DMS79 treated with DMSO at 0.1 percent for 48 hours (cell line): ENCODE results near the gene FRY.
A peak's percentile ranks its signal among the peaks of the same experiment; 100 is the strongest.

Experiments used
- DNase-seq: peaks from one replicate; lab custom pipeline; 2025; lab: John Stamatoyannopoulos, UW

FRY gene

DNA sequence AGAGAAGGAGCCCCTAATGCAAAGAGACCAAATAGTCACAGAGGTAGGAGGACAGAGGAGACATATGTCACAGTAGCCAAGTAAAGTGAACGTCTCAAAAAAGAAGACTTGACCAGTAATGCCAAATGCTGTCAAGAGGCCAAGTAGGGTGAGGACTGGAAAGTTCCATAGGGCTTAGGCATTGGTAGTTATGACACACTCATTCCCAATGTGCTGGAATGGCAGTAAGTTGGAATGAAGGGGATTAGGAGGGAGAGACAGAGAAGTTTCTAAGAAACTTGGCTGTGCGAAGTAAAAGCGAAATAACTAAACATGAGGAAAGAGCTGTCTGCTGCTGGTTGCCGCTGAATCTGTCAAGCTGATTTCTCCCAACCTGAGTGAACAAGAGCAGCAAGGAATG, 14.9 kb upstream of the FRY start:
- DNase-seq = no peak

DNA sequence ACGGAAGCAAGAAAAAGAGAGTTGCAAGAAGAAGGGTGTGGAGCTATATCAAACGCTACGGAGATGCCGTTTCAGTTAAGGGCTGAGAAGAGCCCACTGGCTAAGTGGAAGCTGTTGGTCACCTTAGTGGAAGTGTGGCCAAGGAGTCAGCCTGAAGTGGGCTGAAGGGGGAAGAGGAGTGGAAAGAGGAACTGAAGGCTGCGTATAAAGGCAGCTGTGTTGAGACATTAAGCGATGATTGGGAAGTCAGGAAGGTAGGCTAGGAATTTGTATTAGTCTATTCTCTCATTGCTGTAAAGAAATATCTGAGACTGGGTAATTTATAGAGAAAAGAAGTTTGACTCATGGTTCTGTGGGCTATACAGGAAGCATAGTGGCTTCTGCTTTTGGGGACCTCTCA, 14.1 kb upstream of the FRY start:
- DNase-seq = no peak

DNA sequence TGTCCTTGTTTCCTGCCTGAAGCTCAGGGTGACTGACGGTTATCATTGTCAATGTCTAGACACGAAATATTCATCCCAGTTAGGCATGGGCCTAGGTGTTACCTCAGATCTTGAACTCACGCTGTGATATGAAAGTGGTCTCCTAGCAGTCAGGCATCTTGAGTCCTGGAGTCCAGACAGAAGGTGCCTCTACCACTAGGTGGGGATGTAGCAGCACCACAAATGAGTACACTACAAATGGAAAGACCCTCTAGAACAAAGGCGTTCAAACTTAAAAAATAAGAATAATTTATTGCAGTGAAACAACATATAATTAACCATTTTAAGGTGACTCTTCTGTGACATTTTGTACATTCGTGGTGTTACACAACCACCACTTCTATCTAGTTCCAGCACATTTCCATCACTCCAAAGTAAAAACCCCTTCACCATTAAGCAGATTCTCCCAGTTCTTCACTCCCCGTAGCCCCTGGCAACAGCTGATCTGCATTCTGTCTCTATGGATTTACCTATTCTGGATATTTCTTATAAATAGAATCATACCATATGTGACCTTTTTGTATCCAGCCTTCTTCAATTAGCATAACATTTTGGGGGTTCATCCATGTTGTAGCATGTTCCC, 11.9 kb upstream of the FRY start:
- no peak for DNase-seq

DNA sequence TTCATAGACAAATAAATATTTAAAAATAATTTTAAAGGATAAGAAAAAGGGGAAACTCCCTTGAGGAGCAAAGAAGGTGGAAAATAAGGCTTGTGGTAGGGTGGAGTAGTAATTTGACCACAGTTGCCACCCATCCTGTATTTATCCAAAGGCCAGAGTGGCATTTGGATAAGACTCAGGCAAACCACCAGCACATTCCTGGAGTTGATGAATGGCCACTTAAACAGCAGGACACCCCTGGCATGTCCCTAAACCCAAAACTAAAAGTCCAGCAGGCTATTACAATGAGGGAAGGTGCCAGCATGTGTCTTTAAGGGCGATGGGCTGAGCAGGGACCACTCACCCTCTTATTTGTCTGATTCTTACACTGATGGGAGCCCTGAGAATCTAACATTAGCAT, 9.8 kb upstream of the FRY start:
- no peak for DNase-seq

DNA sequence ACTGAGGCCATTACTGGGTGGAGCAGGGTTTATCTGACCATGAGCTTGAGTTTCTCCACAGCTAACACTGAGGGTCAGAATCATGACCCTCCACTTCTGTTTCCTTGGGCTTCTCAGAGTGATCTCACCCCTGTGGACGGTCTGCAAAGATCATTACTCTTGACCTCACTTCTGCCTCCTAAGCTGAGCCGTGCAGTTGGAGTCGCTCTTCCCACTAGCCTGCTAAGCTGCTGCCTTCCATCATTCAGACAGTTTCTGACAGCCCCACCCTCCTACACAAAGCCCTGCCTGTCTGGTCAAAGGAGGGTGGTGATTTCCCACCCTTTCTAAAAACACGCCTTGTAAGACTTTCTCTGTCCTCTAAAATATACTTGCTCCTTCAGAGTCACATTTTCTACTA, 9.3 kb upstream of the FRY start:
- DNase-seq = no peak

DNA sequence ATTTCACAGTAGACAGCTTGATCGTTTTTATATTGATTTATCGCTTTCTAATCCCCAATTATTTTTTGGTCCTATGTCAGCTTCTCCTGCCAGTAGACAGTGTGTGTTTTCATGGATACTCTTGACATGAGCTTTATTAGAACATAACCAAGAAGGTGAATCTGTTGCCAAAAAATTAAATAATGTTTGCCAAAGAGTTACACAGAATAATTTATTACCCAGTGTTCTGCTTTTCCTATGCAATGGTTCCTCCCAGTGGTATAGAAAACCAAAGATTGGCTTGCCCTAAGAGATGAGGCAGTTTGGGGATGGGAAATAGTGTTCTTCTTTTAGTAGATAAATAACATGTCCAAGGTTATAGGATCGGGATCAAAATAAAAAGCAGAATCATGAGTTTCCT, 8.5 kb upstream of the FRY start:
- DNase-seq = no peak

DNA sequence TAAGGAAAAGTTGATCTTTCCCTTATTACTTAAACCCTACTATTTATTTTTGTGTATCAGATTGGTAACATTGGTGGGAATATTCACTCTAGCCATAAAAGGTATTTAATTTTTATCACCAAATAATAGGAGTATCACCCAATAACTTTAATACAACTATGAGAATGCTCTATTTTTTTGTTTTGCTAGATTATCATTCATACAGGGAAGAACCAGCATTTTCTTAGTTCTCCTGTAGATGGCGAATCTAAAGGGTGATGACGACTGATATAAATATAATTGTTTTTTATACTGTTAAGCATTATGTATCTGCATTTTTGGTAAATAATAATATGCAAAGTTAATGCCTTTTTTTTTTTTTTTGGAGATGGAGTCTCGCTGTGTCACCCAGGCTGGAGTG, 7.9 kb upstream of the FRY start:
- no peak for DNase-seq

DNA sequence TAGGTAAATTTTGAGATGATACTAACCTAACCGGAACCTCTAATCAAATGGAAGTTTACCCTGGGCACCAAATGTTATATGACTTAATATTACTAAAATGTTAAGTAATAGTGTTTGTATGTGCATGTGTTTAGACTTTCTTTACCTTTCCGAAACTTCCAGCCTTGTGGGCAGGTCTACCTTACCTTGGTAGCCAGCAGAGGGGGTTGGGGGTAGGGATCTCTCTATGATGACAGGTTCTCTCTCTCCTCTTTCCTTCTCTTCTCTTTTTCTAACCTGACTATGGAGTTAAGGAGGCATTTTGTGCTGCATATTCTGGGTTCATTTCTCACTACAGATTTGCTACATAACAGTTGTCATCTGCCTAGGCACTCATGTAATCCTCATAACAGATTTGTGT, 6.8 kb upstream of the FRY start:
- no peak for DNase-seq

DNA sequence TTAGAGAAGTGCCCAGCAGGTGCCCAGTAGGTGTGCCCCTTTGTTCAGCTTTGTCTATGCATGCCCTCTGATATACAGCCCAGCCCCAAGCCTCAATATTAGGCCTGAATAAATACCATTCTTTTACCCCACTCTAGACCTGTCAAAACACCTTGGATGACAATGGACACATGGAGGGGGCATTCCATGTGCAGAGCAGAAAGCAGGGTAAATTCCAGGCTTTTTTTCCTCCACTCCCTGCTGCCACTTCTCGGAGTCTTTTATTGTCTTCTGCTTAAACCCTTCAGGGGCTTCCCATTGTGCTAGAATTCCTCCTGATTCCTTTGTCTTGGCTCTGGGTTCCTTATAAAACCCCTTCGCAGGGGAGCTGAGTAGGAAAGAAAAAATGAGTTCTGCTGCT, 5.8 kb upstream of the FRY start:
- DNase-seq = no peak

DNA sequence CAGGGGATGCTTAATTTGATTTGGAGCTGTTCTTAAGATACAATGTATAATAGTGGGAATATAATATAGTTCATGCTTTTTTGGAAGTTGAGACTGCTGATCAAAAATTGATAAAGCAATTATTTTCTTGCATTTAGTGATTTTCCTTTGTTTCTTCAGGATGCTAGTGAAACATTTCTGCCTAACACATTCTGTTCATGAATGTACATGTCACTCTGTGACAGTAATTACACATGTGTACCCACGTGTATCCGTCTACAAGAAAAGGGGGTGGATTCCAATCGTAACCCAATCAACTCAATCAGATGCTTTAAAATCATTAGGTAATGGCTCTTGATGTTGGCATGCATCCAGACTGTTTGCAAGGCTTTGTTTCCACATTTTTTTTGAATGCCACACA, 5.0 kb upstream of the FRY start:
- no peak for DNase-seq

DNA sequence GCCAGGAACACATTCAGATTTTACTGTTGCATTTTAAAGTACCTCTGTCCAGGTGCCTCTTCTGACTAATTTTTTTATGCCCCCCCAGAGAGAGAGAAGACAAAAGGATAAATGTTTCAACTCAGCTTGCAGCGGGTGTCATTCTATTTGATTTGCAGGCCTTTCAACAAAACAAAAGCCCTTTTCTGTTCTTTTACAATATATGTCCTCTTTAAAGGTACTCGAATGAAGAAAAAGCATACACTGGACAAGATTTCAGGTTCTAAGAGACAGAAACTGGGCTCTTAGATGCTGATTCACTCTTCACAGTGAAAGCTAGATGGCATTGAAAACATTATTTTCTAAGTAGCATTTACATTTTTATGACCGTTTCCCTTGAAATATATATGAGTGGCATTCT, 2.9 kb upstream of the FRY start:
- peak; percentile 49 for DNase-seq

DNA sequence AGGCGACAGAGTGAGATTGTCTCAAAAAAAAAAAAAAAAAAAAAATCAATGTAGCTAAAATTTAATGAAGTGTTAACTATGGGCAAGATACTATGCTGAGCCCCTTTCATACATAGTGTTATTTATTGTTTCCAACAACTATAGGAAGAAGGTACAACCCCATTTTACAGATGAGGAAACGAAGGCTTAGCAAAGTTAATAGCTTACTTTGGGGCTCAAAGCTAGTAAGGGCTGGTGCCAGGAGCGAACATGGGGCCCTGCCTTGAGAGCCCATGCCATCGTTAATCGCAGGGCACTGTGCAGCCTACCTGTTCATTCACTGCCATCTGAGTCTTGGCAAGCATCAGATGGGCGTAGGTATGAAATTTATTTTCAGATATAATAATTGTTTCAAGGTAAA, 1.9 kb upstream of the FRY start:
- no peak for DNase-seq

DNA sequence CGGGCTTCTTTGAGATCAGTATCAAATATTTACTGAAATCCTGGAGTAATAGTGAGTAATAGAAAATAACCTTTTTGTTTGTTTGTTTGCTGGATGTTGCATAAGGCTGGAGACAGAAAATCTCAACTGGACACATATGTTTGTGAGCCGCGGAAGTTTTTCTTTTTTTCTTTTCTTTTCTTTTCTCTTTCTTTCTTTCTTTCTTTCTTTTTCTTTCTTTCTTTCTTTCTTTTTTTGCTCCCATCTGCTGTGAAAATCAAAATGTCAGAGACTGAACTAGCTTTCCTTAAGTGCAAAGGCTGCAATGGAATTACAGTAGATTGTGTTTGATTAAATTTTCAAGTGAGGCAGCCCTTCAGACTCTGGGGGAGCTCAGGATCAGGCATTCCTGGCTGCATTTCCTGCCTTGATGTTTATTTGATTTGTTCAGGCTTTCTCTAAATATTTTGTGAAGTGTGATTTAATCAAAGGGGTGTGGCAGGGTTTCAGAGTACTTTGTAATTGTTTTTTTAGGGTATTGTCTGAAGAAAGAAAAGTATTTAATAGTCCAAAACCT, 319 bp downstream of the FRY start:
- peak; percentile 45 for DNase-seq

DNA sequence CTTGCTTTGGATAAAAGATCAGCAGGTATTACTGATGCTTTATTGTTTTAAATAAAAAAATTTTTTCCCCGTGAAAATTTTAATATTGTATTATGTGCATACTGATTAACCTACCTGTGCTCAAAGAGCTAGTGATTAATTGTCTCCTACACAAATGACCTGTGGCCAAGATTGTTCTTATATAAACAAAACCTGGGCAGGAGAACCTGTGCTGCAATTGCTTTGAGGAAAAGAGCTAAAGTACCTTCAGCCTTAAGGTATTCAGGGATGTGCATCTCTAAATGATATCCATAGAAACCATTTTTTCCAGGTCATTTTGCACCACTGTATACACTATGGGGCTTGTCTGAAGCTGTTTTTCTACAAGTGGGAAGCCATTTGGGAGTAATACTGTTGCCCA, 1.2 kb downstream of the FRY start:
- DNase-seq = peak; percentile 37

DNA sequence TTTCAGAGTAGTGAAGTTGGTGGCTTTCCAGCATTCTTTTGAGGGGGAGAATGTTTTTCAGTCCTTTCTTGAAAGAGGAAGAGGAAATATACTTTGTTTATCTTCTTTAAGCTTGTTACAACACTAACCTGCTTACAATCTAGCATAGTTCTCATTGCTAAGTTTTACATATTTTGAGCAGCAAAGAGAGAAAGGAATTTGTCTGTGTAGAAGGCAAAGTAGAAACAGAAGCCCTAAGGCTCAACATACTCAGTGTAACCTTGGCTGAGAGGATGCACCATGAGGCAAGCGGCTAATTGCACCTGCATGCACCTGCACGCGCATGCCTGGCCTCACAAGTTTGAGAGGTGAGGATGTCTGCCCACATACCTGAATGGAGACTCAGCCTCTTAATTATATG, 2.2 kb downstream of the FRY start:
- DNase-seq = no peak

DNA sequence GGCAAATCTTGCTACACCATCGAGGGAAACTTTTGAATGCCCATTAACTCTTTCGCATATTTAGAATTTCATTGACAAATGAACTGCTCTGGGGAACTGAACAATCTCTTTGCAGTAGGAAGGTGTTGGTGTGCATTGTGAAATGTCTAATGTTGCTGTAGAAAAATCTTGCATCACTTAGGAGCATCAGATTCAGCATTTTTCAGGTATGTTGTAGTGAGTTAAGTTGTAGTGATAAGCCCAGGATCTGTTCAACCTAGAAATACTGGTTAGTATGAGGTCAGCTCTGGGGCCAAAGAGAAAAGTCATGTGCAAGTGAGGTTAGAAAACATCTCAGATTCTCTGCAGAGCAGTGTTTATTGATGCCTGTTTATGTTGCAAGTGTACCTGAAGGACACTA, 4.1 kb downstream of the FRY start:
- no peak for DNase-seq

DNA sequence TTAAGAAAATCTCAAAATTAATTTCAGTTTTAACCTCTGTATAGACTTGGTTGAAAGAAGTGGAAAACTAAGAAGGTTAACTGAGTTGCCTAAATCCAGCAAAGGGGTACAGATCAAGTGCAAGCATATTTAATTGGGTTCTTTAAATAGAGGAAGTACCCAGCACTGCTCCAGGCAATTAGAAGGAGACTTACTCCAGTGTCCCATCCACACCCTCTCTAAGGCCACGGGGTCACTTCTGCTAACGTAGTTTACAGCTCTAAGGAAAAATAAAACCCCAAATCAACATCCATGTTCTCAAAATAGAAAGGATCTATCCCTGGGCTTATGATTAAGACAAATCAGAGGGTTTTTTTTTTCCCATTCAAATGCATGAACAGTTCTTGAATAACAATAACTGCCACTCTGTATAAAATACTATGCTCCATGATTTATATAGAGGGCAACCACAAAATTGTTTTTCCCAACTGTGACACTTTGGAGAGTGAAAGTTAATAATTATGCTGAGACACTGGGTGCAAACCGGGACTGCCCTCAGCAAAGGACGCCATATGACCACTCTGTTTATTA, 4.6 kb downstream of the FRY start:
- no peak for DNase-seq

DNA sequence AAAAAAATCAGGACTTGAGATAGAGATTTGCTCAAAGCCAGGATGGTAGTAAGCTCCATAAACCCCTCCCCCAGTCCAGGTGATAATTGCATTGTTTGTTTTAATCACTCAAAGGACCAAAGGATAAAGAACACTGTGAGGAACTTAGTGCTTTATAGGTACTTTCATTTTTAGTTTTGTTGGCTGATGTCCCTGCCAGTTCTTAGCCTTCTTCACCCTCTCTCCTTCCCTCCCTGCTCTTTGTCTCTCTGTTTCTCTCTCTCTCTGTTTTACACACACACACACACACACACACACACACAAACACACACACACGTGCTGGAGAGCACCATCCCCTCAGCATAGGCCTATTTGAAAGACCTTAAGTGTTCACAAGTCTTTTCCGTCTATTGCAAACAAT, 5.2 kb downstream of the FRY start:
- peak; percentile 11 for DNase-seq

DNA sequence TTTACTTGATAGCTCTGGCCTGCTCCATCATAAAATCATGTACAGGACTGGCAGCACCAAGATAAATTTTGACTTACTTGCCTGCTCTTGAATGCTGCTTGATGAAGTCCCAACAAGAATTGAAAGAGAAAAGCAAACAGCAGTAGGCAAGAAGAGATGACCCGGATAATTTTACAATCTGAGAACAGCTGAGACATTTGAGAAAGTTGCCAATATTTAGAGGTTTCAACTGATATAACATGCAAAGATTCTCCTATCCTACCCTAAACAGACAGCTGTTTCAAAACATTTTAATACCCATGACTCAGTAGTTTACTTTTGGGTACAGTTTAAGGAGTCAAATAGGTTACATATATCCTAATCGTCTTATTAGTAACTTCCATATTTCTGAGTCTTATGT, 5.9 kb downstream of the FRY start:
- no peak for DNase-seq

DNA sequence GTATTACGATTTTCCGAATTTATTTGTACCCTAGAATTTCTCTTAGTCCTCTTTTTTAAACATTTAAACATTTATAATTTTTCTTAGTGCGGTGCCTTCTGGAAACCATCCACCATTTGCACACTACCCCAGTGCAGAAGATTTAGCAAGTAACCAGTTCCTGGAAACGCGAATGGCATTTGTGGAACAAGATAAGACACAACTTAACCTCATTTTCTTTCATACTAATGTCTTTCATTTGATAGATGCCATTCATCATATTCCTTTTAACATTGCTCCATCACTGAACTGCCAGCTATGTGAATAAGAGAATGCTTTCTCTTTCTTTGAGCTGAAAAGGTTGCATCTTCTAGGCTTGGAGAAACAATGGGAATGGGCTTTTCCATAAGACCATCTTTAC, 6.8 kb downstream of the FRY start:
- no peak for DNase-seq

DNA sequence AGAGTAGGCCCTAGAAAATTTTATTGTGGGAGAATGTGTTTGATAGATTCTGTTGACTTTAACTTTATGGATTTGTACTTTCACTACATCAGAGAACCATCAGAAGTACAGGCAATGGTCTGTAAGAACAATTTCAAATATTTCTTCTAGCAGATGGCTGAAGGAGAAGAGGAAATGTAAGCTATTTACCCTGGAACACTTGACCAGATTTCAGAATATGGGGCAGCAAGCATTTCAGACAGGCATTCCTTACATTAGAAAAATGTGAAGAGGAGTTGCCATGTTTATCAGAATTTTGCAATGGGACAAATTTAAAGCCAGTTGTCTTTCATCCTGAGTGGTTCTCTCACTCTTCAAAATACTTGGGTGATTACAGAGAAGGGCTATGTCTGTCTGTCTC, 7.5 kb downstream of the FRY start:
- no peak for DNase-seq

DNA sequence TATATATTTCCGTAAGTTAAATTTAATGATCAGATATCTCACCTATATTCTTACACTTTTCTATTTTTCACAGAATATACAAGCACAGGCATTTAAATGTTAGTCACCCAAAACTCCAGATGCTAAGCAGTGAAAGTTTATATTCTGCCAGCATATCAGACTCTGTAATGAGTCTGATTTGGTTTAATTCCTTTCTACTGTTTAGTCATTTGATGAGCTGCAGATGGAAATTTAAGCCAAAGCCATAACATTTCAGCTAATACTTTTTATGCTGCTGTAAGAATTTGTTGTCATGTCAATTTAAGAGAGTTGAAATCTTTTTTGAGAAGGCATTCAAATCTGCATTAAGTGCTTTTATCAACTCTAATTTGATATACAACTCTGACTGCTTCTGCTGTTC, 8.0 kb downstream of the FRY start:
- DNase-seq = no peak

DNA sequence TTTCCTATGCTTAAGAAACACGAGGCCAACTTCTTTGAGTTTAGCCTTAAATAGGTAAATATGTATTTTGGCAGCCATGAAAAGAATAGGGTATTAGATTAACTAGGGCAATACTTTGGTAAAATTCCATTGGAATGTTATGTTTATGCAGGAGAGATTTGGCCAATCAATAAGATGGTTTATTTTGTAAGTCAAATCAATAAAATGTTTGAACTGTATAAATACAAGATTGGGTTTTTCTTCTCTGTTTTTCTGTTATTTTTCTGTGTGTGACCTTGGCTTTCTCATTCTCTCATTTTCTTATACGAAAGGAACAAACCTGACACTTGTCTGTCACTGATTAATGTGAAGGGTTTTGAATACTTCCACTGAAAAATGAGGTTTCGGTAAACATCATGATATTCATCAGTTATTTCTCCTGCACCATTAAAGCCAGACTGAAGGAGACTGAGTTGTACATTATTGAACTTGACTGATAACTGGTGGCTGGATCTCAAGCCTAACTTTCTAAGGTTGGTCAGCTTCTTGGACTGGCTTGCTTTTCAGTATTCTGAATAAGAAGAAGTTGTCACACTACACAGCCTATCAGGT, 8.6 kb downstream of the FRY start:
- no peak for DNase-seq

DNA sequence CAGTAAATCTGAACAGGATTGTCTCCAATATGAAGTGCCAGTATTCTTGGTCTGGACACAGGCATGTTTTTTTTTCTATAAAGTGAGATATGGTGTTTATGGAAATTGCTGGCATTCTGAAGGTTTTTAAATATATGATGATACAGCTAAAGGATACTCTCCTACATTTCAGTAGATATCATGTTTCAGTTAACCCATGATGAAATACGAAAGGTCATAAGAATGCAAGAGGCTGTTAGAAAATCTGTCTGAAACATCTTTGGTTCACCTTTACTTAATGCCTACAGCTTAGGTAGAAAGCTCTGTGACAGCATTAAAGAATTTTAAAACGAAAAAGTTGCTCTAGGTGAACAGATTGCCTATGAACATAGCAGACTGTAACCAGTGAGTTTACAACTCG, 9.1 kb downstream of the FRY start:
- no peak for DNase-seq
